ENCODE results near the gene CCDC77.

The CCDC77 gene

DNA sequence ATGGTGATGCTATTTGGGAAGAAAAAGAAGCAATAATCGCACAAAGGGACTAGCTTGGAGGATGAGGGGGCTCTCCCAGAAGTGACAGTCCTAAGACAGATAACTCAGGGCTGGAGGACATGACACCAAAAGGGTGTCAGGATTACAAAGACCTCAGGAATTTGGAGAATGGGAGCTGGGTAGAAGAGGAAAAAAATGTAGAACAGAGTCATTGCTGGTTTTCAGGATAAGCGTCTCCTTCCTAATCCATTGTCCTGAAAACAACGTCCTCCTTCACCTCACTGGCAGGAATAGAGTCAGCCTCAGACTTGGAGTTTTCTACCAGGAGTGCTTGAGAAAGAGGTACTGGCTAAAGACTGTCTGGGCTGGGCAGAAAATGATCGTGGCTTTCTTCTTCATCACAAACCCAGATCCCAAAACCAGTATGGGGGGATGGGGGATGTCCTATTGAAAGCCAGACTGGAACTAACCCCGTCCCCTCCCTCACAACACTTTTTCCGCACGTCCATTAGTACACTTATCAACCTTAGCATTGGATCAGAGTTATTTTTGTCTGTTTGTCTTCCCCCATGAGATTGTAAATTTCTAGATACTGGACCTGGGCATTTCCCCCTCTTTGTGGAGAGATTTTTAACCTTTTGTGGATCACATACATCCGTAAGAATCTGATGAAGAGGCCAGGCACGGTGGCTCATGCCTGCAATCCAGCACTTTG is 72.6 kb downstream of the CCDC77 start:
- no peak overlapping the region for H3K4me3 ChIP-seq (ENCODE audit: low read depth, low read length)
- DNase-seq (ENCODE audit: low read depth) = no peak

DNA sequence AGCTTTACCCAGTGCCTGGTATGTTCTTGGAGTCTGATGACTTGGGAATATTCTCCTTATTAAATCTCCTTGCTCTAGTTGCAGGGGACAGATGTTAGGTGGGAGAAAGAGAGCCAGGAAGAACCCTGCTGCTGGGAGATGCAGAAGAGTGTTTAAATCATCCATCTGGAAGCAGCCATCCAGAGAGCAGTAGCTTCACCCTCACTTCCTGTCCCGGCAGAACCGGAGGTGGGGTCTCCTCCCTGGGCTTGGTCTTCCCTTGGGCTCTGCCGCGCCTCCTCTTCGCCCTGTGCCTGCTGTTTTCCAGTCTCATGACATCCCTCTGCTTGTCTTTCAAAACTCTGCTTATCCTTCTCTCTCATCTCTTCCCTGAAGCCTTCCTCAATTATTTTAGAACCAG is 73.8 kb downstream of the CCDC77 start:
- H3K4me3 ChIP-seq (ENCODE audit: low read depth, low read length) = no peak overlapping the region
- DNase-seq (ENCODE audit: low read depth) = no peak

GRCh38 chr12:479161-479560 is 77.7 kb downstream of the CCDC77 start:
- H3K4me3 ChIP-seq (ENCODE audit: low read depth, low read length) = no peak overlapping the region
- DNase-seq (ENCODE audit: low read depth) = no peak

DNA sequence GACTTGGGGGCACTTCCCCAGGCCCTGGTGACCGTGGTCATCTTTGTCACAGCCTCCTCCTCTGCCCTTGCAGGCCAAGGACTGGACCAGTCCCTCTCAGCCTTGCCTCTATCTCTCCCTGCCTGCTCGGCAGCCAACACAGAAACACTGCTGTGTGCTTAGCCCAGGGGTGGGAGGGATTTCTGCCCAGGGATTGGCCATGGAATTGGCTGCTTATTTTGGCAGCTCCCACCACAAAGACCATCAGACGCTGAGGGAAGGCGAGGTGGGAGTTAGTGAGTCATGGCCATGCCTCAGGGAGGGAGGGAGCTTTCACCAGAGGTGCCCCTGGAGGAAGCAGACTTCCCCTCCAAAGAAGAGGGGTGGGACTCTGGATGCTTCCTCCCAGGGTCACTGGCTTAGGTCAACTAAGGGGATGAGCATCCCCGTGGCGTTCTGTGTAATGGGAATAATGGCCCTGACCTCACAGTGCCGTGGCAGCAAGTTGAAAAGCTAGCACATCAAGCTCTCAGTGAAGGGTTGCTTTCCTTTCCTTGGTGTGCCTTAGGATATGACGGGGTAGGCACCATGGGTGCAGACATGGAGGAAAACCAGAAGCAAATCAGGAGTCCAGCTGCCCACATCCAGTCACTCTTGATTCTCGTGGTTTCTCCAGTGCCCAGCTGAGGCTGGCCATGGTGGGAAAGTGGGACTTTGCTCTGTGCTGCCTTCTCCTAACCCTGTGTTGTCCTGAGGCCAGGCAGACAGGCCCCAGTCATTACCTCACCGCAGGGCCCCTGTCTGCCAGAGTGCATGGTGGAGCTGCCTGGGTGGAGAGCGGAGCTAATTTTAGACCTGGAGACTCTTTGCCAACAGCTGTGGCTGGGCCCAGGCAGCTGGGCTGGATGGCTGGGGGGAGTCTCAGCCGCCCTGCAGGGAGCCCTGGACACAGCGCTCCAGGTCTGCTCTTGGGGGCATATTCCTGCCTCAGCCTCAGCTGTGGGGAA is 79.7 kb downstream of the CCDC77 start:
- H3K4me3 ChIP-seq (ENCODE audit: low read depth, low read length) = no peak overlapping the region
- DNase-seq (ENCODE audit: low read depth) = peak; percentile 21

GRCh38 chr12:482061-482460 is 80.6 kb downstream of the CCDC77 start:
- DNase-seq (ENCODE audit: low read depth) = no peak
- H3K4me3 ChIP-seq (ENCODE audit: low read depth, low read length) = no peak overlapping the region

DNA sequence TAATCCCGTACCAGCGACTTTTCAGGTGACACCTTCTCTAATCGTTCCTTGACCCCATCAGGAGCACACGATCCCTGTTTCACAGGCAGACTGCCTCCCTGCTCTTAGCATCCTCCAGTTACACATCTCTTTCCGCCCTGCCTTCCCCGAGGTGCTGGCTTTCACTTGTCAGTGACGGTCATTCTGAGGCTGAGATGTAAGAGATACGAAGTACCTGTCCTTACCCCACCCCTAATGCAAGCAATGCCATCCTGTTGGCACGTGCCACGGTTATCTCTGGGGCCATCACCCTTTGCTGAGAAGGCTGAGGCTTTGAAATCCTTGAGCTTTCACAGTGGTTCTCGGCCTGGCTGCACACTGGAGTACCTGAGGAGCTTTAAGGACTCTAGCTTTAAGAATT is 82.7 kb downstream of the CCDC77 start:
- H3K4me3 ChIP-seq (ENCODE audit: low read depth, low read length) = no peak overlapping the region
- no peak for DNase-seq (ENCODE audit: low read depth)

DNA sequence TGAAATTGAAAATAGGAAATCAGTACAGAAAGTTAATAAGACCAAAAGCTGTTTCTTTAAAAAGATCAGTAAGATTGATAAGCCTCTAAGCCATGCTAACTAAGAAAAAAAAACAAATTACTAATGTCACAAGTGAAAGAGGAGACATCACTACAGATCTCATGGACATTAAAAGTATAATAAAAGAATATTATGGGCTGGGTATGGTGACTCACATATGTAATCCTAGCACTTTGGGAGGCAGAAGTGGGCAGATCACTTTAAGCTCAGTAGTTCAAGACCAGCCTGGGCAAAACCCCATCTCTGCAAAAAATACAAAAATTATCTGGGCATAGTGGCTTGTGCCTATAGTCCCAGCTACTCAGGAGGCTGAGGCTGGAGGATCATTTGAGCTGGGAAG is 88.8 kb downstream of the CCDC77 start:
- H3K4me3 ChIP-seq (ENCODE audit: low read depth, low read length) = no peak overlapping the region
- no peak for DNase-seq (ENCODE audit: low read depth)

All from skeletal muscle cell (primary cell).